ENCODE data around the gene MRPS18A.

DNA sequence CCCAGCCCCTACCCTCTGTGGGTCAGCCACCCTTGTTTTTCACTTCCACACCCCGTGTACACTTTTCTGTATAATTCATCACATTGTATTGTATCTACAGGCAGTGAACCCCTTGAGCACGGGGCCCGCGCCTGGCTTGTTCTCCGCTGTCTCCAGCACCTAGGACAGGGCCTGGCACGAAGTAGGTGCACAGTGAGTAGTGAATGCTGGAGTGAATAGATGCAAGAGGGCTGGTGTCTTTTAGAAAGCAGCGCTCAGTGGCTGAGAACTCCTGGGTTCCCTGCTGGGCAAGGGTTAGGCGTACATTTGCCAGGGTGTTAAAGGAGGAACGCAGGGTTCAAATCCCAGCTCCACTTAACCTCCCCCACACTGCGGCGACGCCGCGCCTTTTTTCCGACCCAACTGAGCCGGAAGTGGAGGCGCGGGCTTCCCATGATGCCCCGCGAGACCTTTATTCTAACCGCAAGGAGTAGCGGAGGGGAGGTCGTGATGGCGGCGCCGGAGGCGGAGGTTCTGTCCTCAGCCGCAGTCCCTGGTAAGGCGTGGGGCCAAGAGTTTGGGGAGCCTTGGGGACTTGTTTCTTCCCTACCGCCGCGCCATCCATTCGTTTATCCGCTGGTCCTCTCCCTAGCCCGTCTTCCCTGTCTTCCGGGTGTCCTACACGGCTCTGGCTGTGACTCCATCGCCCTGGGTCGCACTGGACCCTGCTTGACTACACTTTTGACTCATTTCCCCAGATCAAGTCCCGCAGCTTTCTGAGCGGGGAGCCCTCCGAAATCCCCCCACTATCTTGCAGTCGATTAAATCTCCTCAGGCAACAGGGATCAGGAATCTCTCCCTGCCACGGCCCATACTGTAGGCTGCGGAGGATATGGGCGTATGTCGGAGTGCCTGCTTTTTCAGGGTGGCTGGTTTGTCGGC is 51.9 kb downstream of the MRPS18A start, which contains the start of gene MAD2L1BP:
- TF ChIP-seq POLR2A (IDR thresholded peaks at IDR 0.05; ENCODE audit: low read depth, low read length) (peak; percentile 98), GATA2 (IDR thresholded peaks at IDR 0.05; ENCODE audit: insufficient read depth, insufficient read length, low read depth, low read length) (no peak), POLR2AphosphoS5 (IDR thresholded peaks at IDR 0.05; ENCODE audit: insufficient read depth, low read depth, low read length) (peak; percentile 94), EZH2 (IDR thresholded peaks at IDR 0.05; ENCODE audit: borderline replicate concordance, low read depth, low read length, severe bottlenecking) (no peak), JUN (IDR thresholded peaks at IDR 0.05; ENCODE audit: borderline replicate concordance, insufficient read depth, insufficient read length, low read depth) (no peak), MYC (IDR thresholded peaks at IDR 0.05; ENCODE audit: low read depth, low read length) (no peak)
- TF ChIP-seq, protein P1, sequence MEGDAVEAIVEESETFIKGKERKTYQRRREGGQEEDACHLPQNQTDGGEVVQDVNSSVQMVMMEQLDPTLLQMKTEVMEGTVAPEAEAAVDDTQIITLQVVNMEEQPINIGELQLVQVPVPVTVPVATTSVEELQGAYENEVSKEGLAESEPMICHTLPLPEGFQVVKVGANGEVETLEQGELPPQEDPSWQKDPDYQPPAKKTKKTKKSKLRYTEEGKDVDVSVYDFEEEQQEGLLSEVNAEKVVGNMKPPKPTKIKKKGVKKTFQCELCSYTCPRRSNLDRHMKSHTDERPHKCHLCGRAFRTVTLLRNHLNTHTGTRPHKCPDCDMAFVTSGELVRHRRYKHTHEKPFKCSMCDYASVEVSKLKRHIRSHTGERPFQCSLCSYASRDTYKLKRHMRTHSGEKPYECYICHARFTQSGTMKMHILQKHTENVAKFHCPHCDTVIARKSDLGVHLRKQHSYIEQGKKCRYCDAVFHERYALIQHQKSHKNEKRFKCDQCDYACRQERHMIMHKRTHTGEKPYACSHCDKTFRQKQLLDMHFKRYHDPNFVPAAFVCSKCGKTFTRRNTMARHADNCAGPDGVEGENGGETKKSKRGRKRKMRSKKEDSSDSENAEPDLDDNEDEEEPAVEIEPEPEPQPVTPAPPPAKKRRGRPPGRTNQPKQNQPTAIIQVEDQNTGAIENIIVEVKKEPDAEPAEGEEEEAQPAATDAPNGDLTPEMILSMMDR (IDR thresholded peaks at IDR 0.05; ENCODE audit: extremely low read depth in 1 of 2, insufficient read depth in 1 of 2, low read depth in 1 of 2, low read length in 2 of 2) = no peak
- TF ChIP-seq, protein P2, sequence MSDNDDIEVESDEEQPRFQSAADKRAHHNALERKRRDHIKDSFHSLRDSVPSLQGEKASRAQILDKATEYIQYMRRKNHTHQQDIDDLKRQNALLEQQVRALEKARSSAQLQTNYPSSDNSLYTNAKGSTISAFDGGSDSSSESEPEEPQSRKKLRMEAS (IDR thresholded peaks at IDR 0.05; ENCODE audit: insufficient read depth, insufficient read length) = no peak
